GM12878 (cell line): ENCODE measurements around the gene LMOD1. TPM values are rescaled to one million over a fixed set of nuclear protein-coding genes. Genes with fewer than 3 reads are reported as not detected.

Source experiments
- BRCA1 ChIP-seq: IDR thresholded peaks from 2 replicates; pipeline ENCODE4 v1.6.1; 2011; ENCODE audit warnings: low read depth, low read length, improper control_type of control experiment
- CBX3 ChIP-seq: fragments of 200-600 bp; sonication (generic); IDR thresholded peaks from 2 replicates; pipeline ENCODE4 v1.6.1; 2016; ENCODE audit warnings: low read depth, borderline replicate concordance
- CHD1 ChIP-seq: IDR thresholded peaks from 2 replicates; pipeline ENCODE4 v1.6.1; 2012; ENCODE audit warnings: low read depth, low read length, improper control_type of control experiment
- EED ChIP-seq: sonication (generic); IDR thresholded peaks from 2 replicates; pipeline ENCODE4 v1.6.1; 2016; ENCODE audit warnings: antibody characterized with exemption, low read depth
- GATAD2B ChIP-seq: fragments of 450-650 bp; conservative IDR thresholded peaks from 2 replicates; pipeline ENCODE4 v1.6.1; 2017; ENCODE audit warnings: low read depth, mild to moderate bottlenecking, moderate library complexity
- HDAC6 ChIP-seq: fragments of 200-600 bp; sonication (generic); IDR thresholded peaks from one replicate; pipeline ENCODE4 v1.8.0; 2017; ENCODE audit warnings: antibody characterized with exemption; ENCODE audit not compliant: unreplicated experiment
- IKZF1 ChIP-seq: fragments of 450-650 bp; conservative IDR thresholded peaks from 2 replicates; pipeline ENCODE4 v1.6.1; 2017; ENCODE audit warnings: antibody characterized with exemption, mild to moderate bottlenecking
- IRF5 ChIP-seq: fragments of 450-650 bp; IDR thresholded peaks from 2 replicates; pipeline ENCODE4 v1.6.1; 2017; ENCODE audit warnings: borderline replicate concordance
- KLF5 ChIP-seq: fragments of 450-650 bp; IDR thresholded peaks from 2 replicates; pipeline ENCODE4 v1.6.1; 2014; ENCODE audit warnings: mild to moderate bottlenecking; ENCODE audit not compliant: partially characterized antibody
- MAX ChIP-seq: IDR thresholded peaks from 2 replicates; pipeline ENCODE4 v1.6.1; 2012; ENCODE audit warnings: low read depth, low read length, improper control_type of control experiment
- MEF2B ChIP-seq: fragments of 450-650 bp; IDR thresholded peaks from 2 replicates; pipeline ENCODE4 v1.6.1; 2018; ENCODE audit warnings: mild to moderate bottlenecking, moderate library complexity; ENCODE audit not compliant: partially characterized antibody, poor library complexity, severe bottlenecking
- MTA2 ChIP-seq: fragments of 450-650 bp; IDR thresholded peaks from 2 replicates; pipeline ENCODE4 v1.6.1; 2016; ENCODE audit warnings: low read depth, mild to moderate bottlenecking, moderate library complexity
- MXI1 ChIP-seq: fragments of 150-350 bp; IDR thresholded peaks from 2 replicates; pipeline ENCODE4 v1.6.1; 2011; ENCODE audit warnings: low read depth, mild to moderate bottlenecking, inconsistent platforms, low read length, improper control_type of control experiment
- MYC ChIP-seq: IDR thresholded peaks from 2 replicates; pipeline ENCODE4 v1.6.1; 2011; ENCODE audit warnings: mild to moderate bottlenecking, low read length, moderate library complexity, inconsistent platforms; ENCODE audit not compliant: insufficient read depth, insufficient replicate concordance, insufficient read length, severe bottlenecking
- NFYA ChIP-seq: IDR thresholded peaks from 2 replicates; pipeline ENCODE4 v1.6.1; 2011; ENCODE audit warnings: low read depth, mild to moderate bottlenecking, low read length, improper control_type of control experiment, borderline replicate concordance
- POLR2AphosphoS2 ChIP-seq: IDR thresholded peaks from 2 replicates; pipeline ENCODE4 v1.6.1; 2011; ENCODE audit warnings: low read depth, mild to moderate bottlenecking, low read length, improper control_type of control experiment, moderate library complexity
- POLR2AphosphoS5 ChIP-seq: IDR thresholded peaks from 2 replicates; pipeline ENCODE4 v1.6.1; 2011; ENCODE audit warnings: mild to moderate bottlenecking, low read length, inconsistent platforms
- POU2F2 ChIP-seq: IDR thresholded peaks from 3 replicates; pipeline ENCODE4 v1.6.1; 2011; ENCODE audit warnings: low read depth, mild to moderate bottlenecking, low read length, borderline replicate concordance
- SREBF2 ChIP-seq: IDR thresholded peaks from 2 replicates; pipeline ENCODE4 v1.6.1; 2012; ENCODE audit warnings: mild to moderate bottlenecking, low read length
- USF1 ChIP-seq: IDR thresholded peaks from 2 replicates; pipeline ENCODE4 v1.6.1; 2011; ENCODE audit warnings: borderline replicate concordance, low read depth, mild to moderate bottlenecking, moderate library complexity, mixed read lengths, low read length; ENCODE audit not compliant: insufficient read depth; ENCODE audit errors: extremely low read length
- ZNF24 ChIP-seq: fragments of 450-650 bp; IDR thresholded peaks from 2 replicates; pipeline ENCODE4 v1.6.1; 2017; ENCODE audit warnings: antibody characterized with exemption, mild to moderate bottlenecking
- ZNF592 ChIP-seq: fragments of 450-650 bp; IDR thresholded peaks from 2 replicates; pipeline ENCODE4 v1.6.1; 2017; ENCODE audit warnings: mild to moderate bottlenecking, moderate library complexity
- ZNF622 ChIP-seq: fragments of 450-650 bp; IDR thresholded peaks from 2 replicates; pipeline ENCODE4 v1.6.1; 2017; ENCODE audit warnings: mild to moderate bottlenecking, inconsistent platforms
- polyA plus RNA-seq, 11 experiments: library from polyadenylated mRNA; depleted of rRNA in 4 of 11; unstranded in 6 of 11; stranded (reverse) in 5 of 11; fragments of >200 nt; fragmentation: Nextera tagmentation in 4 of 11; fragmentation: Illumina TruSeq in 1 of 11; extraction: Ambion mirVana in 4 of 11; extraction: Trizol in 1 of 11; gene quantifications; 1 replicate in 1 of 11; 2 replicates in 10 of 11; pipeline versions ENCODE4 v1.2.1 to v1.2.3, GENCODE V29; 2011 to 2016; ENCODE audit warnings: inconsistent platforms in 2 of 11, missing spikeins in 2 of 11, low read depth in 1 of 11
- total RNA-seq, 4 experiments: library from RNA; depleted of rRNA in 3 of 4; stranded (reverse); fragments of >200 nt in 3 of 4; fragmentation: Illumina TruSeq in 1 of 4; extraction: Trizol in 1 of 4; gene quantifications; 2 replicates each; pipeline versions ENCODE4 v1.2.1 to v1.2.3, GENCODE V29; 2013 to 2021

LMOD1 gene
- total and polyA plus RNA-seq, 10 of the 15 experiments (the other 5 are each of a cell fraction or from before 2014, with no cell fraction given): 0.15 TPM; not detected in 9

GRCh38 chr1:201955009-201955728, 8.8 kb upstream of the LMOD1 start, which contains the start of gene TIMM17A (continued):
- TF ChIP-seq ZNF592 (no peak), MAX (peak; percentile 79), MEF2B (peak; percentile 23), POLR2AphosphoS2 (peak; percentile 83; the same call in 1 of the 2 replicates), MXI1 (peak; percentile 85; the same call in 1 of the 2 replicates), IRF5 (peak; percentile 60; the same call in 1 of the 2 replicates), POLR2AphosphoS5 (peak; percentile 99), CHD1 (no peak), MYC (peak; percentile 86), IKZF1 (peak; percentile 72), ZNF622 (no peak), POU2F2 (peak; percentile 85; the same call in 1 of the 3 replicates), SREBF2 (no peak), MTA2 (peak; percentile 74), BRCA1 (no peak; the same call in 1 of the 2 replicates), HDAC6 (no peak), GATAD2B (peak; percentile 96), NFYA (peak; percentile 27; the same call in 1 of the 2 replicates), EED (no peak), CBX3 (no peak), KLF5 (peak; percentile 10), USF1 (no peak), ZNF24 (no peak)
